GM15510 (cell line): ENCODE measurements around the gene USP2.

Source experiments
- POLR2A ChIP-seq: IDR thresholded peaks from 3 replicates; pipeline ENCODE4 v1.6.1; 2011; ENCODE audit warnings: borderline replicate concordance; ENCODE audit not compliant: insufficient read length; ENCODE audit errors: extremely low read depth

USP2 gene

DNA sequence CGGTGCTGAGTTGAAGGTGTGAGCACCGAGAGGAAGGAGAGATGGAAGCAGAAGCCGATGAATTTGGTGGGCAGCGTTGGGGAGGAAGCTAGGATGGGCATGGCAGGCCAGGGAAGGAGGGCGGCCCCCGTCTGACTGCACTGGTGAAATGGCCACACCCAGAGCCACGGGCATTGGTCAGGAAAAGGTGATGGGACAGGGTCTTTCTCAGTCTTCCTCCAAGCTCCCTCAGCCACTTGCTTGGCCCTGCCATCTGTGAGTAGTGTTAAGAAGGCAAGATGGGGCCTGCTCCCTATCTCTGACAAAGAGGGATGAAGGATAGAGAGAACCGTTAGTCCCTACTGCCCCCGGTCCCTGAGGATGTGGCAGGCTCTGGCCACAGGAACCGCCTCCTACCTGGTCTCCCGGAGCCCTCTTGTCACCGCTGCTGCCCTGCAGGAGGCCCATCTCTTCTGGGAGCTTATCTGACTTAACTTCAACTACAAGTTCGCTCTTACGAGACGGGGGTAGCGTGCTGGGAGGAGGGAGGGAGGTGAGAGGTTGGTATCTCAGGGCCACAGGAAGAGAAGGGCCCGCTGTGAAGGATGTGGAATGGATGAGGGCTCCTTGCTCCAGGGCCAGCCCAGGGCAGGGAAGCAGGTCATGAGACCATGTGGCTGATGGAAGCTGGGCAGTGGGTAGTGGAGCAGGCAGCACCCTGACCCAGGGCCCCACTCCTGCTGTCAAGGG lies 71.4 kb downstream of the USP2 start:
- no peak for TF ChIP-seq POLR2A

DNA sequence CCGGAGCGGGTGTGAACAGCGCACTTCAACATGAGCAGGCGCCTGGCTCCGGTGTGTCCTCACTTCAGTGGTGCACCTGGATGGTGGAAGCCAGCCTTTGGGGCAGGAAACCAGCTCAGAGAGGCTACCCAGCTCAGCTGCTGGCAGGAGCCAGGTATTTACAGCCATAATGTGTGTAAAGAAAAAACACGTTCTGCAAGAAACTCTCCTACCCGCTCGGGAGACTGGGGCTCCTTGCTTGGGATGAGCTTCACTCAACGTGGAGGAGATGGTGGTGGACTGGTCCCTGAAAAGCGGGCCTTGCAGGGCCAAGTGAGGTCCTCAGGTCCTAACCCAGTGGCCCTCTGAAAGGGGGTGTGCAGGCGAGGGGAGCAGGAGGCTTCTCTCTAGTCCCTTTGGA lies 72.1 kb downstream of the USP2 start:
- TF ChIP-seq POLR2A: no peak

- TF ChIP-seq POLR2A: no peak
Measured at GRCh38 chr11:119307974-119308373, 73.5 kb downstream of the USP2 start.

- TF ChIP-seq POLR2A: no peak
Measured at GRCh38 chr11:119307219-119307618, 74.3 kb downstream of the USP2 start.

DNA sequence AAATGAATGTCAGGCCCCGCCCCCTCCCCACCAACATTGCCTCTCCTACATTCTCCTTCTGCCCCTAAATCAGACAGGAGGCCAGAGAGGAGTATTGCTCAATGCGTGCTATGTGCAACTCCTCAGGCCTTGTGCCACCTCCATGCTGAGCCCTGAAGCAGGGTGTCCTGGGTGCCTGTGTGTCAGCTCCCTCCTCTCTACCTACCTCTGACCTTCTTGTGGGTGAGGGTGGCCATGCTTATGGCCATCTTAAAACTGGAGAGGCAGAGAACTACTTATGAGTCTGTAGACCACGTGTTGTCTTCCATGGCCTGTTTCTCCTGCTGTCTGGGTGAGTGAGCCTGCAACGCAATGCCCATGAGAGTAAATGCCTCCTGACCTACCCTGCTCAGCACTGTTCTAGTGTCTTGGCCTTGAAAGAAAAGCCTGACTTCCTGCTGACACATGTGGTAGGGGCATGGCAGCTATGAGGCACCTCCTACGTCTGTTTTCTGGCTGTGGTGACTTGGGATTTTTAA lies 75.1 kb downstream of the USP2 start:
- no peak for TF ChIP-seq POLR2A

- TF ChIP-seq POLR2A: no peak
Measured at GRCh38 chr11:119305556-119306372, 75.7 kb downstream of the USP2 start.
